Adrenal gland (tissue), 12 donors: ENCODE measurements around the gene DNAJC27. TPM values are rescaled to one million over a fixed set of nuclear protein-coding genes. Genes with fewer than 3 reads are reported as not detected.

Experiments used
- DNase-seq, 7 donors: peaks; one replicate each; pipeline ENCODE4 v3.0.0-alpha.2; 2019 to 2020
- H3K27ac ChIP-seq, 5 donors: fragments of 200-600 bp; sonication (generic) in 4 of 5; 1 replicate in 3 of 5; 2 replicates in 2 of 5; pipeline versions ENCODE4 v1.5.1 to v1.8.0; 2016 to 2020; ENCODE audit warnings: mild to moderate bottlenecking in 1 of 5
- H3K27me3 ChIP-seq: fragments of 200-600 bp; 2 replicates; pipeline ENCODE4 v1.8.0; 2021
- H3K36me3 ChIP-seq, 2 donors: fragments of 200-600 bp; replicated peaks in 1 of 2; 1 replicate in 1 of 2; 2 replicates in 1 of 2; pipeline versions ENCODE4 v1.5.1 to v1.8.0; 2018 to 2022
- H3K4me1 ChIP-seq, 2 donors: fragments of 200-600 bp; replicated peaks in 1 of 2; 1 replicate in 1 of 2; 2 replicates in 1 of 2; pipeline versions ENCODE4 v1.5.1 to v1.8.0; 2018 to 2021
- H3K4me3 ChIP-seq, 4 donors: fragments of 200-600 bp; sonication (generic) in 3 of 4; one replicate each; pipeline ENCODE4 v1.5.1; 2016 to 2018
- H3K9me3 ChIP-seq, 3 donors: fragments of 200-600 bp; sonication (generic) in 1 of 3; replicated peaks in 1 of 3; 1 replicate in 2 of 3; 2 replicates in 1 of 3; pipeline versions ENCODE4 v1.5.1 to v1.8.0; 2016 to 2021
- CTCF ChIP-seq, 6 experiments: fragments of 450-650 bp in 4 of 6; fragments of 200-600 bp in 2 of 6; sonication (generic) in 1 of 6; IDR thresholded peaks; 1 replicate in 5 of 6; 2 replicates in 1 of 6; pipeline versions ENCODE4 v1.5.1 to v1.8.0; 2016 to 2021; ENCODE audit warnings: antibody characterized with exemption in 6 of 6, mild to moderate bottlenecking in 2 of 6, moderate library complexity in 1 of 6
- POLR2A ChIP-seq, 2 donors: fragments of 450-650 bp; IDR thresholded peaks; one replicate each; pipeline ENCODE4 v1.6.1; 2017; ENCODE audit warnings: antibody characterized with exemption in 2 of 2, mild to moderate bottlenecking in 2 of 2, moderate library complexity in 1 of 2
- WGBS, 4 donors: extraction: QIAGEN DNeasy Blood & Tissue Kit in 2 of 4; methylation state at CpG; one replicate each; pipeline versions ENCODE4 v1.1.5 to v1.1.7; 2013 to 2017; 5-methylcytosine and 5-hydroxymethylcytosine counted together
- intact Hi-C, 2 donors: fragments of 100-400 bp; cut with DNase I; formaldehyde crosslinking; loops; one replicate each; pipeline versions ENCODE4 v1.14.1 to v1.15.0; 2022 to 2023
- polyA plus RNA-seq, 3 donors: library from polyadenylated mRNA; stranded (reverse); fragments of 200-250 nt in 2 of 3; fragments of 350-450 nt in 1 of 3; fragmentation: Illumina TruSeq in 1 of 3; extraction: RNeasy Lipid Tissue Mini Kit (QIAGEN cat#74804) in 1 of 3; gene quantifications; one replicate each; pipeline ENCODE4 v1.2.3, GENCODE V29; 2013 to 2014
- total RNA-seq, 9 donors: library from RNA; depleted of rRNA in 4 of 9; stranded (reverse); fragments of >200 nt in 4 of 9; fragments of 120-200 nt in 1 of 9; fragmentation: NEBNext Ultra II Directional in 1 of 9; extraction: Animal tissue kit (Norgen Biotek cat#: 25700) in 1 of 9; gene quantifications; one replicate each; pipeline versions ENCODE4 v1.1.0 to v1.2.4, GENCODE V29; 2013 to 2023
- donor health status: healthy with polysubstance abuse.
- donor health status: Bipolar disorder and iron deficiency.
- donor health status: DM: yes; HTN: yes; CAD: no.
- donor health status: DM: no; HTN: no; CAD: no.
- donor health status: DM: no; HTN: no; CAD: no.
- donor health status: DM: yes; HTN: yes; CAD: no.

DNAJC27 gene
- total and polyA plus RNA-seq, 12 donors = 1.9 to 10.8 (median 6.7) TPM

- no peak overlapping the region for H3K27ac ChIP-seq
- H3K4me3 ChIP-seq = no peak overlapping the region
- no peak for DNase-seq
- no peaks in the 10 kb centered on the region for H3K9me3 ChIP-seq
- H3K27me3 ChIP-seq = no peaks in the 10 kb centered on the region
- WGBS, 4 donors = 97 to 100% (median 99%) methylated on average over 3 of the region's 3 CpGs
- no peaks in the 10 kb centered on the region for H3K4me1 ChIP-seq
- H3K36me3 ChIP-seq = peaks cover 0 to 49% of the 10 kb centered on the region in 2 donors
- intact Hi-C loops = no loop called here
- TF ChIP-seq POLR2A (IDR thresholded peaks at IDR 0.05) (no peak), CTCF (IDR thresholded peaks at IDR 0.05) (no peak)
Measured at GRCh38 chr2:24947561-24948157, 24.1 kb downstream of the DNAJC27 start.

- Histone ChIP-seq H3K9me3 (no peaks in the 10 kb centered on the region), H3K27ac (no peak overlapping the region), H3K4me3 (no peak overlapping the region), H3K27me3 (no peaks in the 10 kb centered on the region), H3K36me3 (peaks cover 0 to 37% of the 10 kb centered on the region in 2 donors), H3K4me1 (no peaks in the 10 kb centered on the region)
- intact Hi-C loops = no loop called here
- TF ChIP-seq CTCF (IDR thresholded peaks at IDR 0.05) (no peak), POLR2A (IDR thresholded peaks at IDR 0.05) (no peak)
- 94 to 97% (median 96%) methylated on average over 4 of the region's 4 CpGs for WGBS, 4 donors
- DNase-seq = no peak
Measured at GRCh38 chr2:24945907-24946306, 25.8 kb downstream of the DNAJC27 start.

GRCh38 chr2:24943427-24944053 lies 28.2 kb downstream of the DNAJC27 start:
- Histone ChIP-seq H3K4me1 (no peaks in the 10 kb centered on the region), H3K9me3 (no peaks in the 10 kb centered on the region), H3K27ac (no peak overlapping the region), H3K27me3 (no peaks in the 10 kb centered on the region), H3K4me3 (no peak overlapping the region), H3K36me3 (peaks cover 0 to 25% of the 10 kb centered on the region in 2 donors)
- 84 to 91% (median 86%) methylated on average over 7 of the region's 7 CpGs for WGBS, 4 donors
- TF ChIP-seq CTCF (IDR thresholded peaks at IDR 0.05) (no peak), POLR2A (IDR thresholded peaks at IDR 0.05) (no peak)
- DNase-seq = no peak
- intact Hi-C loops = no loop called here

GRCh38 chr2:24939353-24939752 lies 32.4 kb downstream of the DNAJC27 start:
- 71 to 83% (median 78%) methylated on average over 6 of the region's 6 CpGs for WGBS, 4 donors
- H3K4me3 ChIP-seq = no peak overlapping the region
- DNase-seq = no peak
- H3K27ac ChIP-seq = no peak overlapping the region
- intact Hi-C loops = no loop called here
- no peaks in the 10 kb centered on the region for H3K4me1 ChIP-seq
- H3K27me3 ChIP-seq = no peaks in the 10 kb centered on the region
- TF ChIP-seq POLR2A (IDR thresholded peaks at IDR 0.05) (no peak), CTCF (IDR thresholded peaks at IDR 0.05) (no peak)
- H3K9me3 ChIP-seq = no peaks in the 10 kb centered on the region
- H3K36me3 ChIP-seq = no peaks in the 10 kb centered on the region
